Measurements from ENCODE around the gene CGN.

The CGN gene, protein sequence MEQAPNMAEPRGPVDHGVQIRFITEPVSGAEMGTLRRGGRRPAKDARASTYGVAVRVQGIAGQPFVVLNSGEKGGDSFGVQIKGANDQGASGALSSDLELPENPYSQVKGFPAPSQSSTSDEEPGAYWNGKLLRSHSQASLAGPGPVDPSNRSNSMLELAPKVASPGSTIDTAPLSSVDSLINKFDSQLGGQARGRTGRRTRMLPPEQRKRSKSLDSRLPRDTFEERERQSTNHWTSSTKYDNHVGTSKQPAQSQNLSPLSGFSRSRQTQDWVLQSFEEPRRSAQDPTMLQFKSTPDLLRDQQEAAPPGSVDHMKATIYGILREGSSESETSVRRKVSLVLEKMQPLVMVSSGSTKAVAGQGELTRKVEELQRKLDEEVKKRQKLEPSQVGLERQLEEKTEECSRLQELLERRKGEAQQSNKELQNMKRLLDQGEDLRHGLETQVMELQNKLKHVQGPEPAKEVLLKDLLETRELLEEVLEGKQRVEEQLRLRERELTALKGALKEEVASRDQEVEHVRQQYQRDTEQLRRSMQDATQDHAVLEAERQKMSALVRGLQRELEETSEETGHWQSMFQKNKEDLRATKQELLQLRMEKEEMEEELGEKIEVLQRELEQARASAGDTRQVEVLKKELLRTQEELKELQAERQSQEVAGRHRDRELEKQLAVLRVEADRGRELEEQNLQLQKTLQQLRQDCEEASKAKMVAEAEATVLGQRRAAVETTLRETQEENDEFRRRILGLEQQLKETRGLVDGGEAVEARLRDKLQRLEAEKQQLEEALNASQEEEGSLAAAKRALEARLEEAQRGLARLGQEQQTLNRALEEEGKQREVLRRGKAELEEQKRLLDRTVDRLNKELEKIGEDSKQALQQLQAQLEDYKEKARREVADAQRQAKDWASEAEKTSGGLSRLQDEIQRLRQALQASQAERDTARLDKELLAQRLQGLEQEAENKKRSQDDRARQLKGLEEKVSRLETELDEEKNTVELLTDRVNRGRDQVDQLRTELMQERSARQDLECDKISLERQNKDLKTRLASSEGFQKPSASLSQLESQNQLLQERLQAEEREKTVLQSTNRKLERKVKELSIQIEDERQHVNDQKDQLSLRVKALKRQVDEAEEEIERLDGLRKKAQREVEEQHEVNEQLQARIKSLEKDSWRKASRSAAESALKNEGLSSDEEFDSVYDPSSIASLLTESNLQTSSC

DNA sequence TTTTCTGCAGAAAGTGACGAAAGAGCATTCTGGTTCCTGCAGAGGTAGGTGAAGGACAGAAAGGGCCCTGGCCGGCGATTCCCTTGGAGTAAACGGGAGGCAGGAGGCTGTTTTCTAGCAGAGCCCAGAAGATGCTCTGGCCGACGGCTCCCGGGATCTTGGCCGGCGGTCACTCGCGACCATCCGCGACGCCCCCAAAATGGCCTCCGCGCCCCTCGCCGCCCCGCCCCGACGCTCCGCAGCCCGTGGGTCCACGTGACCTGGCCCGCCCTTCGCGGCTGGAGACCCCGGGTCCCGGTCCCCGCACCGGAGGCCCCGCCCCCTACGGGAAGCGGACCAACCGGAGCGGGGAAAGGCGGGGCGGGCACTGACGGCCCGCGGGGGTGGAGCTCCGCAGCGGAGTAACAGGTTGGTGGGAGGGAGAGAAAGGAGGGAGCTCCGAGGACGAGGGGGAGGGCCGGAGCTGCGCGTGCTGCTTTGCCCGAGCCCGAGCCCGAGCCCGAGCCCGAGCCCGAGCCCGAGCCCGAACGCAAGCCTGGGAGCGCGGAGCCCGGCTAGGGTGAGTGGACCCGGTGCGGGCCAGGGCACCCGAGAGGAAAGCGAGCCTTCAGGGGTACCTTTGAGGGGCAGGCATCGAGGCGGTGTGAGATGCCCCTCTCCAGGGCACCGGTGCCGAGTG lies at the start of gene CGN:
CGN (plus strand) TSS at position 431 of the 679 bp plus-strand sequence. CDS start 7,133 bp downstream, outside the sequence.
- TF ChIP-seq, protein P1, sequence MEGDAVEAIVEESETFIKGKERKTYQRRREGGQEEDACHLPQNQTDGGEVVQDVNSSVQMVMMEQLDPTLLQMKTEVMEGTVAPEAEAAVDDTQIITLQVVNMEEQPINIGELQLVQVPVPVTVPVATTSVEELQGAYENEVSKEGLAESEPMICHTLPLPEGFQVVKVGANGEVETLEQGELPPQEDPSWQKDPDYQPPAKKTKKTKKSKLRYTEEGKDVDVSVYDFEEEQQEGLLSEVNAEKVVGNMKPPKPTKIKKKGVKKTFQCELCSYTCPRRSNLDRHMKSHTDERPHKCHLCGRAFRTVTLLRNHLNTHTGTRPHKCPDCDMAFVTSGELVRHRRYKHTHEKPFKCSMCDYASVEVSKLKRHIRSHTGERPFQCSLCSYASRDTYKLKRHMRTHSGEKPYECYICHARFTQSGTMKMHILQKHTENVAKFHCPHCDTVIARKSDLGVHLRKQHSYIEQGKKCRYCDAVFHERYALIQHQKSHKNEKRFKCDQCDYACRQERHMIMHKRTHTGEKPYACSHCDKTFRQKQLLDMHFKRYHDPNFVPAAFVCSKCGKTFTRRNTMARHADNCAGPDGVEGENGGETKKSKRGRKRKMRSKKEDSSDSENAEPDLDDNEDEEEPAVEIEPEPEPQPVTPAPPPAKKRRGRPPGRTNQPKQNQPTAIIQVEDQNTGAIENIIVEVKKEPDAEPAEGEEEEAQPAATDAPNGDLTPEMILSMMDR (IDR thresholded peaks at IDR 0.05; ENCODE audit: borderline replicate concordance, insufficient read depth, low read depth, low read length): no peak

DNA sequence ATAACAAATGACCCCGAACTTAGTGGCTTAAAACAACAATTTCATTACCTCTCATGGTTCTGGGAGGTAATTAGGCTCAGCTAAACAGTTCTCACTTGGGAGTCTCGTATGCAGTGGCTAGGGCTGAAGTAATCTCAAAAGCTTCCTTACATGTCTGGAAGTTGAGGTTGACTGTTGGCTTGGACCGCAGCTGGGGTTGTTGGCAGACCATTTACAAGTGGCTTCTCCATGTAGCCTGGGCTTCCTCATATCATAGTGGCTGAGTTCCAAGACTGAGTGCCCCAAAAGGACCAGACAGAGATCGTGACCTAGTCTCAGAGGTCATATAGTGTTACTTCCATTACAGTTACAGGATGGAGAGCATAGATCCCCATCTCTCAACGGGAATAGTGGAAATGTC lies 49.5 kb upstream of the CGN start:
- TF ChIP-seq, protein P1 (IDR thresholded peaks at IDR 0.05; ENCODE audit: borderline replicate concordance, insufficient read depth, low read depth, low read length): no peak
- no peak overlapping the region for H3K4me3 ChIP-seq (ENCODE audit: low read depth, low read length)

More for the DNA sequence above, at the start of gene CGN:
- peak within 1 kb of the TSS; percentile 65 for H3K4me3 ChIP-seq (ENCODE audit: low read depth, low read length)

DNA sequence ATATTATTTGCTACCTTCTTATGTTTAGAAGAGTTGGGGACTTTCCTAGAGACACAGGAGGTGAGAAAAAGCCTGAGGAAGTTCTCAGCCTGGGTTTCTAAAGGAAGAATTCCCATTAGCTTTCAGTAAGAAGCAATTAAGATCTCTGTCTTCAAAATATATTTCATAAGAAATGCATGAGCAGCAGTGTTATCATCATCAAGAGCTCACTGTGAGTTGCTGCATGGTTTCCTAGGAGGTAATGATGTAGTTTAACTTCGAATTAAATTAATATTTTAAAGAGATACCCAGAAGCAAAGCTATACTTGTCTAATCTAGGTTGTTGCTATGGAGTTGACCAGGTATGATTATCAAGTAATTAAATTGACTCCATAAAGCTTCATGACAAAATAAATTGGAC lies 46.2 kb upstream of the CGN start:
- TF ChIP-seq, protein P1 (IDR thresholded peaks at IDR 0.05; ENCODE audit: borderline replicate concordance, insufficient read depth, low read depth, low read length): no peak

DNA sequence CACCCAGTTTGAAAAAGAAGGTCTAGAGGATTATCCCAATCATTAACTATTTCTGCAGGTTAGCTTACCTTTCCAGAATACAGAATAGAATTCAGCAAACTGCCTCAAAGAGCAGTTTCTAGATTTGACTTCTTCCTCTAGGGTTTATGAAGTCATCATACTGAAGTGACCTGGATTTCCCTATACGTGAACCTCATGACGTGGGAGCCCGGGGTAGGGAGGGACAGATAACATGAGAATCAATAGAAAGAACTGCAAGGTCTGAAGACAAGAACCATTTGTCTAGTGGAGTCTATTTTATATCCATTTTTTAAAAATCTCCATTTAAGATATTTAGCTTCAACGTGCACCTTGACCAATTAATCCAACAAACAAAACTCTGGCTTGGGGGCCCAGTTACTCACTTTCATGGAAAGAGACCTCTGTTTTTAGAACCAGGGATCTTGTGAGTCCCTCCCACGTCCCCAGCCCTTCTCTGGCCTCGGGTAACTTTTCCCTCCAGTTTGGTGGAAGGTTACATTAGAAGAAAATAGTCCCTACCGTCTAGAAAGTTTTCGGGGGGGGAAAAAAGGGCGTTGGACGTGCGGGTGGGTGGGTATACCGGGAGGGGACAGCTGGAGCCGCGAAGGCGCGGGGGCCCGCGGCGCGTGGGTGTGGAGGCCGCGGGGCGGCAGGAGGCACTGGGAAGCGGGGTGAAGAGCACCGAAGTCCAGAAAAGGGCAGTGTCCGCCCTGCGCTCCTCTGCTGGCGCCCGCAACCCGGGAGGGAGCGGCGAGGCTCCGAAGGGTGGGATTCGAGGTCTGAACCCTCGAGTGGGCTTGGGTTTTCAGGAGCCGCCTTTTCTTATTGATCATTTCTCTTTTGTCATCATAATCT lies 38.1 kb upstream of the CGN start:
- peak overlapping the region; percentile 32 for H3K4me3 ChIP-seq (ENCODE audit: low read depth, low read length)
- TF ChIP-seq, protein P1 (IDR thresholded peaks at IDR 0.05; ENCODE audit: borderline replicate concordance, insufficient read depth, low read depth, low read length): no peak

More for the DNA sequence above, 46.2 kb upstream of the CGN start:
- no peak overlapping the region for H3K4me3 ChIP-seq (ENCODE audit: low read depth, low read length)

DNA sequence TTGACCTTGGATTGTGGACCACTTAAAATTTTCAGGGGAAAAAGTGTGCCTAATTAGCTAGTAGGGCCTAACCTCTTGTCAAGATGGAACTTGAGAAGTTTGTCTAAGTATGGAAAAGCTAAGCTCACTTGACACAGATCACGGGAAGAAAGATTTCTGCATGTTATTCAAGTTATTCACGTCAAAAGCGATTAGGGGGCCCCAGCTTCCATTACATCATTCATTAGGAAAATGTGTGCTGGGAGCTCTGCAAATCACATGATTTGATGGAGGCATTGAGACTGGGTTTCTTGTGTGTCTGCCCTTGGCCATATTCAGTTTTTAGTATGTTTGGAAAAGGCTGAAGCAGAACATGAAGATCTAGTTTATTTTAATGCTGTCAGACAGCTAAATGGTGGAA lies 36.4 kb upstream of the CGN start:
- TF ChIP-seq, protein P1 (IDR thresholded peaks at IDR 0.05; ENCODE audit: borderline replicate concordance, insufficient read depth, low read depth, low read length): no peak
- H3K4me3 ChIP-seq (ENCODE audit: low read depth, low read length): no peak overlapping the region

All from GM12875 (cell line).